CD14-positive monocyte (primary cell): Measurements from ENCODE around the gene RNF217. TPM values are rescaled to one million over a fixed set of nuclear protein-coding genes. Genes with fewer than 3 reads are reported as not detected.
A peak's percentile ranks its signal among the peaks of the same experiment; 100 is the strongest.

Source experiments
- DNase-seq, 3 donors: peaks; one replicate each; pipeline ENCODE4 v3.0.0-alpha.2; 2011 to 2022
- H2AFZ ChIP-seq: 2 replicates; pipeline ENCODE4 v1.6.0; 2012; ENCODE audit warnings: mild to moderate bottlenecking, low read depth, low read length, inconsistent platforms; ENCODE audit not compliant: insufficient read depth, poor library complexity, severe bottlenecking
- H3K27ac ChIP-seq, 2 donors: 1 replicate in 1 of 2; 2 replicates in 1 of 2; pipeline ENCODE4 v1.5.1; 2012 to 2013; ENCODE audit warnings: low read length in 2 of 2, control low read depth in 1 of 2, inconsistent platforms in 1 of 2, low read depth in 1 of 2, mild to moderate bottlenecking in 1 of 2
- H3K27me3 ChIP-seq, 2 donors: one replicate each; pipeline versions ENCODE4 v1.6.0 to v1.6.1; 2011 to 2013; ENCODE audit warnings: low read length in 2 of 2; ENCODE audit not compliant: control insufficient read depth in 2 of 2, insufficient read depth in 2 of 2
- H3K36me3 ChIP-seq, 2 donors: replicated peaks in 1 of 2; 1 replicate in 1 of 2; 2 replicates in 1 of 2; pipeline versions ENCODE4 v1.5.1 to v1.6.1; 2012 to 2013; ENCODE audit warnings: low read length in 2 of 2, control low read depth in 1 of 2, inconsistent platforms in 1 of 2, mild to moderate bottlenecking in 1 of 2; ENCODE audit not compliant: insufficient read depth in 2 of 2, control insufficient read depth in 1 of 2
- H3K4me1 ChIP-seq, 2 donors: 1 replicate in 1 of 2; 2 replicates in 1 of 2; pipeline versions ENCODE4 v1.5.1 to v1.6.1; 2012 to 2013; ENCODE audit warnings: low read length in 2 of 2, control low read depth in 1 of 2, inconsistent platforms in 1 of 2, mild to moderate bottlenecking in 1 of 2, moderate library complexity in 1 of 2; ENCODE audit not compliant: insufficient read depth in 2 of 2, control insufficient read depth in 1 of 2
- H3K4me2 ChIP-seq: replicated peaks from 2 replicates; pipeline ENCODE3; 2012; ENCODE audit warnings: low read length, moderate library complexity, mild to moderate bottlenecking; ENCODE audit not compliant: poor library complexity, severe bottlenecking; ENCODE audit errors: extremely low read depth
- H3K4me3 ChIP-seq, 3 experiments: fragments of 200-600 bp in 1 of 3; sonication (generic) in 1 of 3; replicated peaks in 1 of 3; 1 replicate in 2 of 3; 2 replicates in 1 of 3; pipeline ENCODE4 v1.5.1; 2011 to 2013; ENCODE audit warnings: low read length in 3 of 3, mild to moderate bottlenecking in 3 of 3, control low read depth in 2 of 3, low read depth in 2 of 3, inconsistent platforms in 1 of 3, moderate library complexity in 1 of 3
- H3K79me2 ChIP-seq: 2 replicates; pipeline ENCODE4 v1.6.0; 2012; ENCODE audit warnings: mild to moderate bottlenecking, control low read depth, inconsistent platforms, low read length, moderate library complexity; ENCODE audit not compliant: insufficient read depth
- H3K9ac ChIP-seq: 2 replicates; pipeline ENCODE4 v1.6.0; 2017; ENCODE audit warnings: low read length, mild to moderate bottlenecking; ENCODE audit not compliant: insufficient read depth, poor library complexity, severe bottlenecking
- H3K9me3 ChIP-seq, 2 donors: replicated peaks in 1 of 2; 1 replicate in 1 of 2; 2 replicates in 1 of 2; pipeline versions ENCODE4 v1.5.1 to v1.6.1; 2012 to 2013; ENCODE audit warnings: low read length in 2 of 2, control low read depth in 1 of 2; ENCODE audit not compliant: control insufficient read depth in 1 of 2, insufficient read depth in 1 of 2
- H4K20me1 ChIP-seq: 2 replicates; pipeline ENCODE4 v1.6.0; 2012; ENCODE audit warnings: mild to moderate bottlenecking, low read length, control low read depth, moderate library complexity; ENCODE audit not compliant: insufficient read depth
- H3K27ac Mint-ChIP-seq, 7 donors: one replicate each; pipeline ENCODE4 v1.8.0; 2020; ENCODE audit warnings: mild to moderate bottlenecking in 7 of 7, mixed read lengths in 7 of 7, moderate library complexity in 6 of 7, inconsistent platforms in 2 of 7
- H3K27me3 Mint-ChIP-seq, 3 donors: one replicate each; pipeline ENCODE4 v1.8.0; 2021 to 2022; ENCODE audit warnings: low read depth in 3 of 3, mild to moderate bottlenecking in 3 of 3, mixed read lengths in 3 of 3, moderate library complexity in 3 of 3, inconsistent platforms in 1 of 3
- H3K36me3 Mint-ChIP-seq, 2 donors: one replicate each; pipeline ENCODE4 v1.8.0; 2020; ENCODE audit warnings: mixed read lengths in 2 of 2, inconsistent platforms in 1 of 2, mild to moderate bottlenecking in 1 of 2
- H3K4me1 Mint-ChIP-seq: one replicate; pipeline ENCODE4 v1.8.0; 2020; ENCODE audit warnings: mild to moderate bottlenecking, mixed read lengths
- H3K4me3 Mint-ChIP-seq, 2 donors: one replicate each; pipeline ENCODE4 v1.8.0; 2020; ENCODE audit warnings: mild to moderate bottlenecking in 2 of 2, mixed read lengths in 2 of 2, moderate library complexity in 1 of 2
- H3K9me3 Mint-ChIP-seq, 7 donors: one replicate each; pipeline ENCODE4 v1.8.0; 2020 to 2022; ENCODE audit warnings: mixed read lengths in 7 of 7, mild to moderate bottlenecking in 6 of 7, moderate library complexity in 6 of 7, inconsistent platforms in 2 of 7
- CTCF ChIP-seq: fragments of 200-600 bp; IDR thresholded peaks from one replicate; pipeline ENCODE4 v1.8.0; 2022; ENCODE audit warnings: antibody characterized with exemption, mild to moderate bottlenecking
- WGBS: methylation state at CpG from one replicate; pipeline ENCODE4 v1.1.5; 2013; ENCODE audit warnings: missing lambda C conversion rate; ENCODE audit not compliant: insufficient coverage; 5-methylcytosine and 5-hydroxymethylcytosine counted together
- intact Hi-C, 2 donors: fragments of 100-400 bp; cut with micrococcal nuclease; formaldehyde crosslinking; loops; one replicate each; pipeline versions ENCODE4 v1.15.0 to v1.15.1; 2023
- polyA plus RNA-seq, 3 donors: library from polyadenylated mRNA; depleted of rRNA in 1 of 3; unstranded in 2 of 3; stranded (reverse) in 1 of 3; fragments of 300-500 nt in 2 of 3; fragments of >200 nt in 1 of 3; fragmentation: Illumina TruSeq in 2 of 3; gene quantifications; 1 replicate in 2 of 3; 2 replicates in 1 of 3; pipeline ENCODE4 v1.2.3, GENCODE V29; 2012 to 2021

The RNF217 gene
- polyA plus RNA-seq, 3 donors: 2.2 to 11.6 (median 3.3) TPM

DNA sequence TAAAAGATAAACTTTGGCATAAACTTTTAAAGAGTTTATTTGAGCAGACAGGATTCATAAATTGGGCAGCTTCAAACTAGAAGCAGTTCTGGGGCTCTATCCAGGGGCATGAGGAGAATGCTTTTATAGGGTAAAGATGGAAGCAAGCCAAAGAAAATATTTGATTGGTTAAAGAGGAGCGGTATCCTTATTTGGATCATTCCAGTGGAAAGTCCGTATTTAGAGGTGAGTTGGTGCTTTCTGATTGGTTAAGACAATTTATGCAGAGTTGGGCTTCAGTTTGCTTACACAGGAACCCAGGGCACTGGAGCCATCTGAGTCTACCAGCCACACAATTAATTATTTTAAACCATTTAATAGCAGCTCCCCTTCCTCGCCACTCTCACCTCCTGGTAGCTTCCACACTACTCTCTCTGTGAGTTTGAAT, 37.9 kb upstream of the RNF217 start:
- Histone ChIP-seq H3K9ac (no peak overlapping the region), H3K36me3 (no peaks in the 10 kb centered on the region), H2AFZ (no peak overlapping the region), H3K27me3 (no peaks in the 10 kb centered on the region), H3K4me1 (no peaks in the 10 kb centered on the region), H4K20me1 (no peaks in the 10 kb centered on the region), H3K79me2 (no peaks in the 10 kb centered on the region), H3K9me3 (peaks cover 10% of the 10 kb centered on the region in 2 donors), H3K4me2 (no peak overlapping the region), H3K4me3 (no peak overlapping the region), H3K27ac (no peak overlapping the region)
- Mint-ChIP-seq H3K27me3 (peaks cover 0 to 3% (median 0%) of the 10 kb centered on the region in 3 donors), H3K9me3 (peaks cover 13 to 32% (median 21%) of the 10 kb centered on the region in 7 donors), H3K4me3 (no peak overlapping the region), H3K4me1 (no peaks in the 10 kb centered on the region), H3K27ac (peak overlapping the region in 1 of 7 donors; percentile 13), H3K36me3 (peaks cover 4% of the 10 kb centered on the region in 2 donors)
- TF ChIP-seq CTCF: no peak
- DNase-seq: no peak
- no CpG with 5 or more reads among the region's 3 CpGs for WGBS
- intact Hi-C loops: no loop called here

GRCh38 chr6:124926435-124926834, 35.8 kb upstream of the RNF217 start:
- no peaks in the 10 kb centered on the region for H3K36me3 ChIP-seq
- H4K20me1 ChIP-seq: no peaks in the 10 kb centered on the region
- H3K9me3 ChIP-seq: no peaks in the 10 kb centered on the region
- no peak overlapping the region for H3K9ac ChIP-seq
- WGBS: 100% methylated on average over 2 of the region's 2 CpGs
- H3K27me3 Mint-ChIP-seq: peaks cover 0 to 2% (median 0%) of the 10 kb centered on the region in 3 donors
- peaks cover under 1 to 17% (median 7%) of the 10 kb centered on the region in 7 donors for H3K9me3 Mint-ChIP-seq
- no peak overlapping the region for H3K27ac ChIP-seq
- no peak for TF ChIP-seq CTCF
- no peak overlapping the region for H3K4me3 Mint-ChIP-seq
- intact Hi-C loops: no loop called here
- H3K4me3 ChIP-seq: no peak overlapping the region
- H2AFZ ChIP-seq: no peak overlapping the region
- H3K36me3 Mint-ChIP-seq: peaks cover 0 to under 1% of the 10 kb centered on the region in 2 donors
- H3K27ac Mint-ChIP-seq: no peak overlapping the region
- no peak for DNase-seq
- H3K4me1 ChIP-seq: no peaks in the 10 kb centered on the region
- H3K4me2 ChIP-seq: no peak overlapping the region
- H3K79me2 ChIP-seq: no peaks in the 10 kb centered on the region
- no peaks in the 10 kb centered on the region for H3K4me1 Mint-ChIP-seq
- H3K27me3 ChIP-seq: no peaks in the 10 kb centered on the region
